ENCODE measurements around the gene VPS13D. TPM values are rescaled to one million over a fixed set of nuclear protein-coding genes. Genes with fewer than 3 reads are reported as not detected.

The VPS13D gene
- total RNA-seq, 2 experiments from 2014 or later: 25.0 to 25.4 TPM

DNA sequence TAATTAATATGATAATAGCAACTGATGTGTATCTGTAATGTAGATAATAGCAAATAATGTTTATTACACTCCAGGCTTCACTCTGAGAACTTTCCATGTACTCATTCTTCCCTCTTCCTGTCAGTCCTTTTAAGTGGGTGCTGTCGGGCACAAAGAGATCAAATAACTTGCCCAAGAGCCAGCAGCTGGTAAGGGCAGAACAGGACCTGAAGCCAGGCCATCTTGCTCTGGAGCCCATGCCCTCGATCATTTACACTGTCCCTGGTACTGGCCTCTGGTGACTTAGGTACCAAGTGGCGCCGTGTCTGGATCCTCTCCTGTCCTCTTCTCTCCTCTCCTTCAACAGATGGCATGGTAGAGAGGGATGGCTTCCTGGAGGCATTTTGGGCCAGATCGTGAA, 97.2 kb downstream of the VPS13D start:
- H3K9me3 Mint-ChIP-seq: no peaks in the 10 kb centered on the region
- ChIA-PET POLR2A (no interaction called here), CTCF (no interaction called here)
- H3K27ac Mint-ChIP-seq: no peak overlapping the region
- DNase-seq: no peak
- no peak overlapping the region for H3K4me3 Mint-ChIP-seq
- peaks cover 3% of the 10 kb centered on the region for H3K4me1 Mint-ChIP-seq (ENCODE audit: low read depth)
- H3K27me3 Mint-ChIP-seq: no peaks in the 10 kb centered on the region
- intact Hi-C loops (cut with micrococcal nuclease): no loop called here
- peaks cover 27% of the 10 kb centered on the region for H3K36me3 Mint-ChIP-seq

DNA sequence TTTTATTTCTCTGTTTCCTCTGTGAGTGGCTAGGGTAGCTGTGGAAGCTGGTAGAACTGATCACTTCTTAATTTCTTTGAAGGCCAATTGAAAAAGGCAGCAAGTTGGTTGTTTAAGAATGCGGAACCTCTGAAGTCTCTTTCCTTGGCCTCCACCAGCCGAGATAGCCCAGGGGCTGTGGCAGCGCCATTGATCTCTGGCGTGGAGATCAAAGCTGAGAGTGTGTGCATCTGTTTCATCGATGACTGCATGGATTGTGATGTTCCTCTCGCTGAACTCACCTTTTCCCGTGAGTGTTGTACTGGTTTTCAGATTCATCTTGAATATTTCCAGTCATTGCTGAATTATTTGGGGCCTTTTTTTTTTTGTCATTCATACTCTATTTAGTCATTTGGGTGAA, 97.7 kb downstream of the VPS13D start:
- intact Hi-C loops (cut with micrococcal nuclease): no loop called here
- Mint-ChIP-seq H3K27ac (no peak overlapping the region), H3K27me3 (no peaks in the 10 kb centered on the region), H3K4me3 (no peak overlapping the region), H3K4me1 (ENCODE audit: low read depth) (peaks cover 3% of the 10 kb centered on the region), H3K9me3 (no peaks in the 10 kb centered on the region), H3K36me3 (peaks cover 23% of the 10 kb centered on the region)
- DNase-seq: peak; percentile 13
- ChIA-PET POLR2A (no interaction called here), CTCF (interaction anchor here (1.0 kb wide), 1 partner anchor 329 kb away, joined by 3 read pairs; no protein-coding TSS in a partner anchor)

DNA sequence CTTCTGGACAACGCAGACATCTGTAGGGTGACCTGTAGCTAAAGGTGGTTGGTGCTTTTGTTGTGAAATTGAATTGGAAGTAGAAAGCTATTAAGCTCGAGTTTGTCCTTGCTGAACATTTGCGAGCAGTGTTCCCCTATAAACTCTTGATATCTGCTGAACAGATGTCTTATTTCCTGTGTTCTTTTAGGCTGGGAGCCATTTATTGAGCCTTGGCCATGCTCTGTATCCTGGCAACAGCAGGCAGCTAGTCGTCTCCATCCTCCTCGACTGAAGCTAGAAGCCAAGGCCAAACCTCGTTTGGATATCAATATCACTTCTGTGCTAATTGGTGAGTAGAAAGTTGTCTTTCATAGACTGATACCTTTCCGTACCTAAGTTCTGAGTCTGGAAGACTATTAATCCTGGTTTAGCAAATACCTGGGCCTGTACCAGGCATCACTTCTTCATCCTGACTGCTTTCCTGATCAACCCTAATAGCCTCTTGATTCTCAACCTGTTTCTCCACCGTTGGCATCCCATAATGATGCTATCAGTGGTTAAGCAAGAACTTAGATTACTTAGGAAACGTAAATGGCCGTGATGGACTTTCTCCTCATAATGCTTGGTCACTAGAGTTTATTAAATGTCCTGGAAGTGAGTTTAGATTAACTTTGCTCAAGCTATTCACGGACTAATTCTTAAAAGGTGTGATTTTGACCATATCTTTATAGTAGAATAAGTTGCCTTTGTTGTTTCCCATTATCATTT, 103.4 kb downstream of the VPS13D start:
- peaks cover 32% of the 10 kb centered on the region for H3K36me3 Mint-ChIP-seq
- ChIA-PET POLR2A (no interaction called here), CTCF (no interaction called here)
- H3K27me3 Mint-ChIP-seq: no peaks in the 10 kb centered on the region
- intact Hi-C loops (cut with micrococcal nuclease): no loop called here
- H3K4me1 Mint-ChIP-seq (ENCODE audit: low read depth): no peaks in the 10 kb centered on the region
- no peak overlapping the region for H3K4me3 Mint-ChIP-seq
- H3K27ac Mint-ChIP-seq: no peak overlapping the region
- H3K9me3 Mint-ChIP-seq: no peaks in the 10 kb centered on the region
- no peak for DNase-seq

DNA sequence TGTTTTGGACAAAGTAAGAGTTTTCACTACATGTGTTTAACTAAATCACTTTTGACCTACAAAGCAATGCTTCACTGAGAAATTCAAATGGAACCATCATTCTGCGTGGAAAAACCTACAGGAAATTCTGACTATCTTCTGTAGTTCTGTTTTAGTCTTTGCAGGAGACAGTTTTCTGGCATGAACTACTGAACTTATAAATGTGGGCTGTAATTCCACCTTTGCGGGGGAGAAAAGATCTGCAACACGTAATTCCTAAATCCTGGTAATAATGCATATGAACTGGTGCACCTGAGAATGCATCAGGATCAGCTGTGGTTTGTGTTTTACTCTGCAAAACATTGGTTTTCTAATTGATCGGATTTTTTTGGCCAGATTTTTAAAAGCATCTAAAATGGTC, 106.0 kb downstream of the VPS13D start:
- intact Hi-C loops (cut with micrococcal nuclease): no loop called here
- Mint-ChIP-seq H3K36me3 (peaks cover 28% of the 10 kb centered on the region), H3K27me3 (no peaks in the 10 kb centered on the region), H3K4me1 (ENCODE audit: low read depth) (peaks cover 4% of the 10 kb centered on the region), H3K27ac (no peak overlapping the region), H3K4me3 (no peak overlapping the region), H3K9me3 (no peaks in the 10 kb centered on the region)
- ChIA-PET POLR2A (no interaction called here), CTCF (interaction anchor here (1.4 kb wide), 1 partner anchor 211 kb away, joined by 4 read pairs; no protein-coding TSS in a partner anchor)
- DNase-seq: no peak

DNA sequence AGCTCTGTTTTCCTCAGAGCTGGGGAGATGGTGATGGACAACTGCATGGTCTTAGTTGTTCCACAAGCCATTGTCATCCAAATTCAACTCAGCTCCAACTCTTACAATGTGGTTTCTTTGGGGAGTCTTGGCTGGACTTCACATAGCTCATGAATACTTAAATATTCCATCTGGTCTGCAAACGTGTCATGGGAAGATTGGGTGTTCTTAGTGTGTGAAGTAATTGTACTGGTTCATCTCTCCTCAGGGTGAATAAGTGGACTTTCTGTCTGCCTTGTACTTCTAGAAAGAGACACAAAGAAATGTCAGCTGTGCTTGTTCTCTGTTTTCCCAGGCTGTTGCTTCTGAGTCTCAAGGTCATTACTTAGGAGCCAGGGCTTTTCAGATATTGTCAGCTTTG, 106.6 kb downstream of the VPS13D start:
- Mint-ChIP-seq H3K4me3 (no peak overlapping the region), H3K9me3 (no peaks in the 10 kb centered on the region), H3K27me3 (no peaks in the 10 kb centered on the region), H3K4me1 (ENCODE audit: low read depth) (peaks cover 5% of the 10 kb centered on the region), H3K27ac (no peak overlapping the region), H3K36me3 (peaks cover 26% of the 10 kb centered on the region)
- ChIA-PET CTCF (interaction anchor here (0.9 to 1.4 kb wide), 2 partner anchors 212 to 323 kb away, joined by 4 read pairs; no protein-coding TSS in a partner anchor), POLR2A (no interaction called here)
- DNase-seq: no peak
- intact Hi-C loops (cut with micrococcal nuclease): no loop called here

DNA sequence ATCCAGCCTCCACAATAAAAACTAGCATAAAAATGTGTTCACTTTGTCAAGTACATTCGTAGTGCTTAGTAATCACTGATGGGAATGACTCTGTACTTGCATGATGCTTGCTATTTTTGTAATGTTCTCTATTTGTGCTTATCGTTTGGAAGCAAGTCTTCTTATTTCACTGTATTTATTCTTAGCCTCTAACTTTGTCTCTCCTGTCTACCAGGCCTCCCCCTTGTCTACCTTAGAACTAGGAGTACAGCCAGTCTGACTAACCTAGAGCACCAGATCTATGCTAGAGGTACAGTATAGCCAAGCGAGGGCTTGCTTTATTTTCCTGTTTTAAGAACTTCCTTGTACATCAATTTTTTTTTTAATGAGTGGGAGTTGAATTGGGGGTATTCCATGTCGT, 108.2 kb downstream of the VPS13D start:
- H3K27ac Mint-ChIP-seq: no peak overlapping the region
- DNase-seq: no peak
- peaks cover 38% of the 10 kb centered on the region for H3K36me3 Mint-ChIP-seq
- ChIA-PET CTCF (no interaction called here), POLR2A (no interaction called here)
- no peaks in the 10 kb centered on the region for H3K9me3 Mint-ChIP-seq
- intact Hi-C loops (cut with micrococcal nuclease): no loop called here
- H3K4me1 Mint-ChIP-seq (ENCODE audit: low read depth): peaks cover 20% of the 10 kb centered on the region
- H3K27me3 Mint-ChIP-seq: no peaks in the 10 kb centered on the region
- no peak overlapping the region for H3K4me3 Mint-ChIP-seq

DNA sequence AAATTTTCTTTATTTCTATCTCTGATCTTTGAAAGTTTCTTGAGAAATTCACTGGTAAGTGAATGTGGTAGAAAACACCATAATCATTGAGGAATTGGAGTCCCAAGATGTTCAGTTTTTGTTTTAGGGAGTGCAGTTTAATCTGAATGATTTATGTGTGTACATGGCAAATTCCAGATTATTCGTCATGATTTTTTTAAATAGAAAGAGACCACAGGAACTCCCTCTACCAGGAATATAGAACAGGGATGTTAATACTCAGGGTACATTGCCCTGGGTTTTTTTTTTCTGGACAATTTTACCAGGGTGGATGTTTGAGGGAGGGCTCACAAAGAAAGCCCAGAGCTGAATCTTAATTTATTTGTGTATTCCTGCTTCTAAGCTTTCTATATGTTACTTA, 109.0 kb downstream of the VPS13D start:
- CTCF ChIA-PET: interaction anchor here (2.4 kb wide), 1 partner anchor 320 kb away, joined by 7 read pairs; no protein-coding TSS in a partner anchor
- no peaks in the 10 kb centered on the region for H3K27me3 Mint-ChIP-seq
- peaks cover 35% of the 10 kb centered on the region for H3K36me3 Mint-ChIP-seq
- POLR2A ChIA-PET: no interaction called here
- H3K27ac Mint-ChIP-seq: no peak overlapping the region
- H3K4me3 Mint-ChIP-seq: no peak overlapping the region
- no peaks in the 10 kb centered on the region for H3K9me3 Mint-ChIP-seq
- intact Hi-C loops (cut with micrococcal nuclease): no loop called here
- DNase-seq: no peak
- H3K4me1 Mint-ChIP-seq (ENCODE audit: low read depth): peaks cover 23% of the 10 kb centered on the region

DNA sequence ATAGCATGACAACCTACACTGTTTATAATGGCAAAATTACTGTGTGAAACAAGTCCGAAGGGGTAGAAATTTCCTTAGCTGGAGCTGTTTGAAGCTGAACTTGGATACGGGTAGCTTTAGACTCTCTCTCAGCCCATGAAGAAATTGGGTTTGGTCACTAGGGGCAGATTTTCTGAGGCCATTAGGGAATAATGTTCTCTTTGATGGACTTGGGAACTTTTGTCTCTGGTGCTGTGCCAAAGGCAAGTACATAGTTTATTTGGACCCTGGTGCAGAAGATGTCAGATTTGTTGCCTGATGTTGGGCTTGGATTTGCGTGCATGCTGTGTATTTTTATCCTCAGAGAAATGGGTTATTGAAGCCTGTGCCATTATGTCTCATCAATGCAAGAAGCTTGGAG, 109.6 kb downstream of the VPS13D start:
- intact Hi-C loops (cut with micrococcal nuclease): no loop called here
- Mint-ChIP-seq H3K9me3 (no peaks in the 10 kb centered on the region), H3K27ac (no peak overlapping the region), H3K4me3 (no peak overlapping the region), H3K27me3 (no peaks in the 10 kb centered on the region), H3K36me3 (peaks cover 29% of the 10 kb centered on the region), H3K4me1 (ENCODE audit: low read depth) (peaks cover 29% of the 10 kb centered on the region)
- ChIA-PET POLR2A (no interaction called here), CTCF (interaction anchor here (2.4 kb wide), 1 partner anchor 319 kb away, joined by 7 read pairs; no protein-coding TSS in a partner anchor)
- DNase-seq: no peak

DNA sequence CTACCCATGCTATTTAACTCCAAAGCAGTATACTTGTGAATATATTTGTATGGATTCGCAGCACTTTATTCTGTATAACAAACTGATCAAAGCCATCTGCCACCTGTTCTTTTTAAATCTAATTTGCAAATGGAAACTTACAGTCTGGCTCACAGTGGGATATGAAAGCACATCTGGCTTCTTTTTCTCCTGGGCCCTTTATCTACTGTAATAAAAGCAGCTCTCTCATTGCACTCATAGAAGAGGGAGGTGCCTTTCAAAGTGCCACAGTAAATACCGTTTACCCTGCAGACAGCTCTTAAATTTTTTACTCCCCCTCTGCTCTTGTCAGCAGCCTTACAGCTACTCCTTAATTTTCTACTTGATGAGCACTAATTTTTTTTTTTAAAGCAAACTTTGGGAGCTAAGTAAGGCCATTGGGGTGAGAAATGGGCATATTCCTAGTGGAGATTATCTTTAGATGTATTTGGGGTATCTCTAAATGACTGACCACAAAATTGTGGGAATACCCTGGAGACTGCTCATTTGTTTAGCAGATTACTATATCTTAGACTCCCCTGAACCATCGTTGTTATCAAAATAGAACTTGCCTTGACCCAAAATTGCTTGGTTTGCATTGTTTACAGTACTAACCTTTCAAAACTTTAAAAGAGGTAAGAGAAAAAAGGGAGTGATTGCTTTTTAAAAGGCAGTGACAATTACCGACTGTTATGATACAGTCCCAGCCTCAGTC, 110.1 kb downstream of the VPS13D start:
- no peaks in the 10 kb centered on the region for H3K9me3 Mint-ChIP-seq
- H3K4me3 Mint-ChIP-seq: no peak overlapping the region
- intact Hi-C loops (cut with micrococcal nuclease): loop anchor here (10.0 kb wide), 1 partner anchor 175 kb away; no protein-coding TSS in a partner anchor
- H3K36me3 Mint-ChIP-seq: peaks cover 26% of the 10 kb centered on the region
- H3K4me1 Mint-ChIP-seq (ENCODE audit: low read depth): peaks cover 35% of the 10 kb centered on the region
- ChIA-PET POLR2A (no interaction called here), CTCF (interaction anchor here (1.6 to 2.4 kb wide), 2 partner anchors 280 to 319 kb away, joined by 4 to 7 read pairs; no protein-coding TSS in a partner anchor)
- no peaks in the 10 kb centered on the region for H3K27me3 Mint-ChIP-seq
- H3K27ac Mint-ChIP-seq: no peak overlapping the region
- no peak for DNase-seq

DNA sequence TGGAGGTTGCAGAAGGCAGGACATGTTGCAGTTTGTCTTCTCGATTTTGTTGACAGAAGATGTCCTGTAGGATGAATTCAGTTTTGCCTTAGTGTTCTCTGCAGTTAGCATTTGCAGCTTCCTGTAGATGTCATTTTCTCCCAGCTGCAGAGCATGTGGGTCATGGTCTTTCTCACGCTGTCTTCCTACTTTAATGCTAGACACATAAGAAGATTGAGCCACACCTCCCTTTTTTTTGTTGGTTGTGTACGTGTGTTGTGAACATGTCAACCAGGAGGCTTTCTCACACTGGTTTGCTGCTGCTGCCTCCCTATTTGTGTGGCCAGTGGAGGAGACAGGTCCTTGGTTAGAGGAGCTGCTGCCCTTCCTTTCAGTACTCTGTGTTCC, 110.7 kb downstream of the VPS13D start:
- Mint-ChIP-seq H3K36me3 (peaks cover 27% of the 10 kb centered on the region), H3K4me1 (ENCODE audit: low read depth) (peaks cover 40% of the 10 kb centered on the region), H3K4me3 (no peak overlapping the region), H3K27me3 (no peaks in the 10 kb centered on the region), H3K27ac (no peak overlapping the region), H3K9me3 (no peaks in the 10 kb centered on the region)
- POLR2A ChIA-PET: no interaction called here
- intact Hi-C loops (cut with micrococcal nuclease): loop anchor here (10.0 kb wide), 1 partner anchor 174 kb away; no protein-coding TSS in a partner anchor
- no peak for DNase-seq
- CTCF ChIA-PET: interaction anchor here (1.0 to 2.4 kb wide), 3 partner anchors 26 to 318 kb away, joined by 3 to 7 read pairs (median 4); no protein-coding TSS in a partner anchor

DNA sequence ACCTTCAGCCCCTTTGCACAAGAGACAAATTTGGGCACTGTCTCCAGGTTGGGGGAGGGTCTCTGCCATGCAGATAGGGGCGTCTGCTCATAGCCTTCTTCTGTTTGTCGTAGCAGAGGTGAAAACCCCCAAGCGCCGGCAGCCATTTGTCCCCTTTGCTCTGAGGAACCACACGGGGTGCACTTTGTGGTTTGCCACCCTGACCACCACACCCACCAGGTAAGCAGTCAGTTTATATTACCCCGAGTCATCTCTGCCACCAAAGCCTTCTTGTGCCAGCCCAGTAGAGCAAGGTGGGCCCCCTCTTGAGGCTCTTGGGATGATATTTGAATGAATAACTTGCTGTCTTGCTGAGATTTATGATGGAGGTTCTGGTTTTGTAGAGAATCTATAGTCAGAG, 111.8 kb downstream of the VPS13D start:
- CTCF ChIA-PET: interaction anchor here (1.5 kb wide), 1 partner anchor 278 kb away, joined by 7 read pairs; no protein-coding TSS in a partner anchor
- H3K27me3 Mint-ChIP-seq: no peaks in the 10 kb centered on the region
- no peak overlapping the region for H3K27ac Mint-ChIP-seq
- H3K4me3 Mint-ChIP-seq: no peak overlapping the region
- POLR2A ChIA-PET: no interaction called here
- peaks cover 50% of the 10 kb centered on the region for H3K4me1 Mint-ChIP-seq (ENCODE audit: low read depth)
- no peaks in the 10 kb centered on the region for H3K9me3 Mint-ChIP-seq
- intact Hi-C loops (cut with micrococcal nuclease): loop anchor here (10.0 kb wide), 1 partner anchor 173 kb away; no protein-coding TSS in a partner anchor
- H3K36me3 Mint-ChIP-seq: peaks cover 32% of the 10 kb centered on the region
- DNase-seq: peak; percentile 40

DNA sequence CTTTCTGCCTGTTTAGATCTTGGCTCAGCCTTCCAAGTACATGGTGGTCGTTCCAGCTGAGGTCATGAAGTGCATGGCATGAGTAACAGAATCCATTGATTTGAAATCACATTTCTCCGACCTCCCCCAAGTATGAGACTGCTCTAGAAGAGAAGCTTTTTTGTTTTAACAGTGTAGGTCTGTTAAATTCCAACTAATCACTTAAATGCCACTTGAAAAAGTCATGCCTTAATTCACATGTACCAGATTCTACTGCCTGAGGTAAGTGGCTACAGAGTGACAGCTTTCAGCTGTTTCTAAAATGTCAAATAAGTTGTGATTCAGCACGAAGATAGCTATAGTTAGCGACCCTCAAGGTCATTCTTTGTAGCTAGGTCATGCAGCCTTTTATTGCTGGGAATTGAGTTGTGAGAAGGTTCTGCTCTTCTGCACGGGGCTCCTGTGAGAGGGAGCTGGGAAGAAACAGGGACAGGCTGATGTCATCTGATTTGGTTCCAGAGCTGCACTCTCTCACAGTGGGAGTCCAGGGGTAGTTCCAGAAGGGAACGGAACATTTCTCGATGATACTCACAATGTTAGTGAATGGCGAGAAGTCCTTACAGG, 112.7 kb downstream of the VPS13D start:
- Mint-ChIP-seq H3K9me3 (no peaks in the 10 kb centered on the region), H3K4me1 (ENCODE audit: low read depth) (peaks cover 54% of the 10 kb centered on the region), H3K4me3 (no peak overlapping the region), H3K27me3 (no peaks in the 10 kb centered on the region), H3K36me3 (peaks cover 36% of the 10 kb centered on the region), H3K27ac (no peak overlapping the region)
- ChIA-PET CTCF (interaction anchor here (1.5 kb wide), 1 partner anchor 278 kb away, joined by 7 read pairs; no protein-coding TSS in a partner anchor), POLR2A (no interaction called here)
- no peak for DNase-seq
- intact Hi-C loops (cut with micrococcal nuclease): loop anchor here (10.0 kb wide), 1 partner anchor 172 kb away; no protein-coding TSS in a partner anchor
